Stimulated activated CD4-positive, alpha-beta T cell treated with anti-CD3 and anti-CD28 coated beads, TNF-alpha, amount 100 ng/mL, for 24 hours (primary cell): ENCODE data around the gene DNAJC6.

ENCODE experiments used
- DNase-seq, 3 experiments: peaks; one replicate each; pipeline ENCODE4 v3.0.0-alpha.2; 2020; ENCODE audit warnings: low read depth in 3 of 3

DNAJC6 gene

GRCh38 chr1:65401612-65402011 is 92.3 kb downstream of the DNAJC6 start:
- DNase-seq, result no peak

- no peak for DNase-seq
Observed at GRCh38 chr1:65404941-65405340, 95.6 kb downstream of the DNAJC6 start.

GRCh38 chr1:65407877-65408276 is 98.5 kb downstream of the DNAJC6 start:
- no peak for DNase-seq

- no peak for DNase-seq
Observed at GRCh38 chr1:65409314-65409713, 100.0 kb downstream of the DNAJC6 start.

- DNase-seq, result no peak
Observed at GRCh38 chr1:65409816-65410326, 100.5 kb downstream of the DNAJC6 start.

- DNase-seq, result no peak
Observed at GRCh38 chr1:65412256-65412983, 103.1 kb downstream of the DNAJC6 start.

- DNase-seq, result no peak
Observed at GRCh38 chr1:65412984-65413375, 103.6 kb downstream of the DNAJC6 start.

GRCh38 chr1:65414538-65414937 is 105.2 kb downstream of the DNAJC6 start:
- DNase-seq, result no peak

- no peak for DNase-seq
Observed at GRCh38 chr1:65416767-65417166, 107.4 kb downstream of the DNAJC6 start.

GRCh38 chr1:65417729-65418128 is 108.4 kb downstream of the DNAJC6 start:
- no peak for DNase-seq

GRCh38 chr1:65418522-65419185 is 109.3 kb downstream of the DNAJC6 start:
- no peak for DNase-seq

- peak; percentile 96 to 99 (median 97) for DNase-seq
Observed at GRCh38 chr1:65419681-65420589, 110.6 kb downstream of the DNAJC6 start.

- no peak for DNase-seq
Observed at GRCh38 chr1:65420590-65421350, 111.4 kb downstream of the DNAJC6 start, which contains the start of the genes LEPR and LEPROT. LEPR (plus strand) TSS chr1:65420668; CDS start chr1:65565566, 144,898 bp downstream. LEPROT (plus strand) TSS chr1:65420668; CDS start chr1:65420725, 57 bp downstream.

- DNase-seq, result no peak
Observed at GRCh38 chr1:65421351-65422025, 112.1 kb downstream of the DNAJC6 start.

GRCh38 chr1:65422241-65423203 is 113.2 kb downstream of the DNAJC6 start:
- DNase-seq, result no peak

GRCh38 chr1:65423884-65424572 is 114.7 kb downstream of the DNAJC6 start:
- no peak for DNase-seq

GRCh38 chr1:65424573-65424889 is 115.2 kb downstream of the DNAJC6 start:
- DNase-seq, result no peak

- DNase-seq, result no peak
Observed at GRCh38 chr1:65425006-65425405, 115.7 kb downstream of the DNAJC6 start.

GRCh38 chr1:65425697-65426096 is 116.4 kb downstream of the DNAJC6 start:
- no peak for DNase-seq
